ENCODE measurements around the gene TARS3.

GRCh38 chr15:101637919-101638318, 86.4 kb downstream of the TARS3 start:
- TF ChIP-seq, protein P1, sequence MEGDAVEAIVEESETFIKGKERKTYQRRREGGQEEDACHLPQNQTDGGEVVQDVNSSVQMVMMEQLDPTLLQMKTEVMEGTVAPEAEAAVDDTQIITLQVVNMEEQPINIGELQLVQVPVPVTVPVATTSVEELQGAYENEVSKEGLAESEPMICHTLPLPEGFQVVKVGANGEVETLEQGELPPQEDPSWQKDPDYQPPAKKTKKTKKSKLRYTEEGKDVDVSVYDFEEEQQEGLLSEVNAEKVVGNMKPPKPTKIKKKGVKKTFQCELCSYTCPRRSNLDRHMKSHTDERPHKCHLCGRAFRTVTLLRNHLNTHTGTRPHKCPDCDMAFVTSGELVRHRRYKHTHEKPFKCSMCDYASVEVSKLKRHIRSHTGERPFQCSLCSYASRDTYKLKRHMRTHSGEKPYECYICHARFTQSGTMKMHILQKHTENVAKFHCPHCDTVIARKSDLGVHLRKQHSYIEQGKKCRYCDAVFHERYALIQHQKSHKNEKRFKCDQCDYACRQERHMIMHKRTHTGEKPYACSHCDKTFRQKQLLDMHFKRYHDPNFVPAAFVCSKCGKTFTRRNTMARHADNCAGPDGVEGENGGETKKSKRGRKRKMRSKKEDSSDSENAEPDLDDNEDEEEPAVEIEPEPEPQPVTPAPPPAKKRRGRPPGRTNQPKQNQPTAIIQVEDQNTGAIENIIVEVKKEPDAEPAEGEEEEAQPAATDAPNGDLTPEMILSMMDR (IDR thresholded peaks at IDR 0.05) = no peak
- TF ChIP-seq POLR2A (IDR thresholded peaks at IDR 0.05) = no peak
